HTR-8/SVneo (cell line): Measurements from ENCODE around the gene B3GNT7.
A peak's percentile ranks its signal among the peaks of the same experiment; 100 is the strongest.

ENCODE experiments used
- DNase-seq: peaks from one replicate; pipeline ENCODE4 v3.0.0; 2011; ENCODE audit warnings: low spot score, mixed read lengths; ENCODE audit not compliant: insufficient read length
- FAIRE-seq: peaks from 2 replicates; lab custom pipeline; 2011; peaks lifted over from hg19 to GRCh38; lab: Jason Lieb, UNC

Gene B3GNT7

DNA sequence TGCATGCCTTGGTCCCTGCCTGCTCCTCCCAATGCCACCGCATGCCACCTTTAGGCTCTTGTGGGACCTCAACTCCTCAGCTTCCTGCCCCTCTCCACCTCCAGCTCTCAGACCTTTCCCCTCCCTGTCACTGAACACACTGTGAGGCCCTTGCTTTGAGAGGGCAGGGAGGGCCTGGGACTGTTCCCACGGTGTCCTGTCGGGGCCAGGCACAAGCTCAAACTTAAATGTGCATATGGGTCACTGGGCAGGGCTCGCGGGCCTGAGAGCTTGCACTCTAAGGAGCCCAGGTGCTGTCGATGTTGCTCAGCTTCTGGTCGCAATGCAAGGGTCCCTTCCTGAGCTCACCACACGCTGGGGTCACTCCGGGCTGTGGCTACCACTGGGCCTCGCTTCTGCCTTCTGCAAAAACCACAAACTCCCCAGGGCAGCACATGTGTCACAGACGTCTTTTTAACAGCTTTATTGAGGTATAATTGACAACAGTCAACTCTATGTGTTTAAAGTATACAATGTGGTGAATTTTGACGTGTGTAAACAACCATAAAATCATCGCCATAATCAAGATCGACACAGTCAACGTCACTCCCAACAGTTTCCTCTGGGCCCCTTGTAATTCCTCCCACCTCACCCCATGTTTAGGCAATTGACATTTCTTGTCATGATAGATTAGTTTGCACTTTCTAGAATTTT lies 11.9 kb upstream of the B3GNT7 start:
- no peak for FAIRE-seq
- DNase-seq = no peak

DNA sequence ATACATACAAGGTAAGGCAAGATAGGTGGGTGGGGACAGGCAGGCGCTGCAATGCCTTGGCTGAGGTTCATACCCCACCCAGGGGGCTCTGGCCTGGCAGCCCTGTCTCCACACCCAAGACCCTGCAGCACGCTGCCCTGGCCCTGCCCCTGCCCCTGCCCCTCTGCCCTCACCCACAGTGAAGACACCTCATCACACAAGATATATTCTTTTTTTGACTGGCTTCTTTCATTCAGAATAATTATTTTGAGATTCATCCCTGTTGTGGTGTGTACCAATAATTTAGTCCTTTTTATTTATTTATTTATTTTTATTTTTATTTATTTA lies 11.4 kb upstream of the B3GNT7 start:
- no peak for DNase-seq
- FAIRE-seq = no peak

DNA sequence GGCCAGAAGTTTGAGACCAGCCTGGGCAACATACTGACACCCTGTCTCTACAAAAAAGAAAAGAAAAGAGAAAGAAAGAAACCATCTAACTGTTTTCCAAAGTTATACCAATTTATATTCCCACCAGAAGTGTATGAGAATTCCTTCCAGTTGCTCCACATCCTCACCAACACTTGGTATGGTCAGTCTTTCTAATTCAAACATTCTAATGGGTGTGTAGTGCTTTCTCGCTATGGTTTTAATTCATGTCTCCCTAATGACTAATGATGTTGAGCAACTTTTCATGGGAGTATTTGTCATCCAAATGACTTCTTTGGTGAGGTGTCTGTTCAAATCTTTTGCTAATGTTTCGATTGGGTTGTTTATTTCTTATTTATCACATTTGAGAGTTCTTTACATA lies 10.5 kb upstream of the B3GNT7 start:
- FAIRE-seq (no peak), DNase-seq (no peak)

DNA sequence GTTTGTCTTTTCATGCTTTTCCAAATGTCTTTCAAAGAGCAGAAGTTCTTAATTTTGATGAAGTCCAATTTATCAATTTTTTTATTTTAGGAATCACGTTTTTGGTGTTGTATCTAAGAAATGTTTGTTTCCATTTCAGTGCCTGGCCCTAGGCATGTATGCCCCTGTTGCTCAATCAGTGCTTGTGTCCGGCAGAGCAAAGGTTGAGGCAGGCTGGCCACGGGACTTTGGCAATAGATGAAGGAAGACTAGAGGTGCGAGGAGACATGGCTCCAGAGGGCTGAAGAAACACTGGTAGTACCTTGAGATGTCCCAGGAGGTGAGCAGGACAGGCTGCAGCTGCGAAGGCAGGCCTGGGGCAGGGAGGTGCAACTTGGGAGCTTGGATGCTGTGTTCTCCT lies 10.1 kb upstream of the B3GNT7 start:
- DNase-seq (no peak), FAIRE-seq (no peak)

DNA sequence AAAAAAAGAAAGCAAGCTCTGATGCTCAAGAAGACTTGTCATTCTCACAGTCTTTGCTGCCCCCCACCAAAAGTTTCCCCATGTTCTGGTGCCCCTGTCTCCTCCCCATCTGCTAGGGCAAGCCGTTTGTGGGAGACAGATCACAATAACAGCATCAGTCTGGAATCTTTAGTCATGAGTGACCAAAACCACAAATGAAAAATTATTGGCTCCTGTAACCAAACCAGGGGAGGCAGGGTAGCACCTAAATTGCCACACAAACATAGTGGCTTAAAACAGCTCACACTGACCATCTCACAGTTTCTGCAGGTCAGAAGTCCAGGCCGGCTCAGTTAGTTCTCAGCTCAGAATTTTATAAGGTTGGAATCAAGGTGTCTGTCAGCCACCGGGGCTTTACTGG lies 9.1 kb upstream of the B3GNT7 start:
- DNase-seq = peak; percentile 47
- FAIRE-seq = no peak

DNA sequence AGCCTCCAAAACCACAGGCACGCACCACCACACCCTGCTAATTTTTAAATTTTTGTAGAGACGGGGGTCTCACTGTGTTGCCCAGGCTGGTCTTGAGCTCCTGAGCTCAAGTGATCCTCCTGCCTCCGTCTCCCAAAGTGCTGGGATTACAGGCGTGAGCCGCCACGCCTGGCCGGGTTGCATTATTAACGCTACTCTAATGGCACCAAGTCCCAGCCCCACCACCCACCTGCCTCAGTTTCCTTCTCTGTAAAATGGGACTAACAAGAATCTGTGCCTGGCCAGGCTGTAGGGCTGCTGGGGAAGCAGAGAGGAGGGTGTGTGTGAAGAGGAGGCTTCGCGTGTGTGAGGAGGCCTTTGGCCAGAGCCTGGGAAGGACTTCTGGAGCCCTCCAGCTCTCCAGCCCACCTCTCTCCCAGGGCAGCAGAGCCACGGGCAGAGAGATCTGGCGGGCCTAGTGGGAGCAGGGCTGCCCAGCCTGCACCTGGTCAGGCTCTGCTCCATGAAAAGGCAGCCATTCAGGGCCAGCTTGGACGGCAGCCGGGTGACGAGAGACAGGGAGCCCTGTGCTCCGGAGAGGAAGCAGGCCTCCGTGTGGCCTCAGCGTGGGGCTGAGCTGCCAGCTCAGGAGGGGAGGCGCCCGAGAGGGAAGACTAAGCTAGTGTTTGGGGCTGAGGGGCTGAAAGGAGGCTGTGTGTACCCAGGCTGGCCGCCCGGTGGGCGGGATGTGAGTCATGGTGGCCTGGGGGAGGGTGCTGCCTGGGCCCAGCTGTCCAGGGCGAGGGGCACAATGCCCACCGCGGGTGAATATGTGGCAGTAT lies 7.4 kb upstream of the B3GNT7 start:
- DNase-seq (no peak), FAIRE-seq (peak; percentile 67)

DNA sequence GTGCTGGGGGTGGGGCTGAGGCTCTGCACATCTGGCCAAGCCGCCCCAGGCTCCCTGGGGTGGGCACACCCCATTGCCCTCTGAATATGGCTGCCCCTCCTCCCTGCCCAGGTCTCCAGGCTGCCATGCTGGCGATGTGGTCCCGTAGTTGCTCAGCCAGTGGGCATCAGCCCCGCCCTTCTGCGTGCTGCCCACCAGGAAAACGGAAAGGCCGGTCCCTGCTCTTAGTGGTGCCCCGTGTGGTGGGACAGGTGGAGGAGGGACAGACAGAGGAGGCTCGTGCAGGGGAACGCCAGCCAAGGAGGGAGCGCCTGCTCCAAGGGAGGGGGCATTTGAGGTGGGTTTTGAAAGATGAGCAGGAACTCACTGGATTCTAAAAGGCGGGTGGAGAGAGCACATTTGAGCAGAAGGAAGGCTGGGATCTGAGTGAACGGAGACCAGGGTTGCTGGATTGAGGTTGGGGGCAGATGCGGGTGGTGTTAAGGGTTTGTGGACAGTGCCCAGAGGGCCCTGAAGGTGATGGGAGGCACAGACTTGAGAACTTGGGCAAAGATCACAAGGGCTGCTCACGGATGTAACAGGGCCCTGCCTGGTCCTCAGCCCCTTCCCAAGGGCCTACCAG lies 6.7 kb upstream of the B3GNT7 start:
- DNase-seq = no peak
- no peak for FAIRE-seq

DNA sequence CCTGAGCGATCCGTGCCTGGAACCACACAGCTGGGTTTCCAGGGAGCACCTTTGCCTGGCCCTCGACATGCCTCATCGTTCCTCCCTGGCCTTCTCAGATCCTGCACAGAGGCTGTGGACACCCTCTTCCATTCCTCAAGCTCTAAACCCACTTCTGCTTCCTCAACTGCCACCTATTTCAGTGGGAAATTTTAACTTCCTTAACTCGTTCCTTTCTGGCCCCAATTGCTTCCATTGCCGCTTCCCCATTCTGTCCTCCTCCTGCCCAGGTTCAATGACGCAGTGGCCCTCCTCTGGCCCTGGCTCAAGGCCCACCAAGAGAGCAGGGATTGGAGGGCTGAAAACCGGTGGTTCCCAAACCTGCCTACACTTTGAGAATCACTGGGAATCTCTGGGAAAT lies 4.8 kb upstream of the B3GNT7 start:
- DNase-seq = no peak
- FAIRE-seq = no peak

DNA sequence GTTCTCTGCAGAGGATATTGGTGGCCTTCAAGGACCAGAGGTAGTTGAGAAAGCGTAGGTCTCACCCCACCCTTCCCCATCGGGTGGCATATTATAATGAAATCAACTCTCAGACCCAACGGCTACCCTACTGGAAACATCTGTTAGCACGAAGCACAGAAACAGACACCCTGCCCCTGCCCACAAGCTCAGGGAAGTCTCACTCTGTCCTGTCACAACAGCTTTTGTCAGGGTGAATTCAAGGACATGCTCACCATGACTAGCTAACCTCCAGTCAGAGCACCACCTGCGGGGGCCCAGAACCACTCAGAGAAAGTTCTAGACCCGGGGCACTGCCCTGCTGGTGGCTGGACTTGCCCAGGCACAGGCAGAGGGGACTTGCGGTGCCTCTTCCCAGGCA lies 3.5 kb upstream of the B3GNT7 start:
- no peak for FAIRE-seq
- DNase-seq = no peak

DNA sequence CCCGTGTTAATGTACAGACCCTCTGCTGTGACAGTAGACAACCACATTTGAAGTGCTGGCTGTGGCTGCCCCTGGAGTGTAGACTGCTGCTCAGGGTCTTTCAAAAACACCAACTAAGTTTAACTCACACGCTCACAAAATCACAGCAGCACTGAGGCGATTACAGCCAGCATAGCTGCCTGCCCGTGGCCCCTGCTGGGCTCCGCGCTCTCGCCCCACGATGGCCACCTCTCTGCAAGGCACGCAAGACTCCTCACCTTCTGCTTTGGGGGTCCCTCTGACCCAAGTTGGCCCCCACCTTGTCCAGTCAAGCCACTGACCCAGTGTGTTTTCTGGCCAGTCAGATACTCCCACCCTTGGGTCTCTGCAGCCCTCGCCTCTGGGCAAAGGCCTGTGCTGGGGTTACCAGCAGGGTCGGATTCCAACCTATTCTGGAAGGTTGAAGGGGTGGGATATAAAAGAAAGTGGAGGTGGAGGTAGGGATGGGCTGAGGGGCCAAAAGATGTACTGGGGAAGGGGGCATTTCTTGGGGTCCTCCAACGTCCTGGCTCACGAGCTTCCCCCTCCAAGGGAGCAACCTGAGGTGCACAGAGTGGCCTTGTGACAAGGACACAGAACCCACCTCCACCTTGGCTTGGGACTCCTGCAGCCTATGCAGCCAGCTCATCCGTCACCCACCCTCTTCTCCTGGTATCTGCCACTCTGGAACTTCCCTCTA lies 2.9 kb upstream of the B3GNT7 start:
- FAIRE-seq = no peak
- DNase-seq = no peak

DNA sequence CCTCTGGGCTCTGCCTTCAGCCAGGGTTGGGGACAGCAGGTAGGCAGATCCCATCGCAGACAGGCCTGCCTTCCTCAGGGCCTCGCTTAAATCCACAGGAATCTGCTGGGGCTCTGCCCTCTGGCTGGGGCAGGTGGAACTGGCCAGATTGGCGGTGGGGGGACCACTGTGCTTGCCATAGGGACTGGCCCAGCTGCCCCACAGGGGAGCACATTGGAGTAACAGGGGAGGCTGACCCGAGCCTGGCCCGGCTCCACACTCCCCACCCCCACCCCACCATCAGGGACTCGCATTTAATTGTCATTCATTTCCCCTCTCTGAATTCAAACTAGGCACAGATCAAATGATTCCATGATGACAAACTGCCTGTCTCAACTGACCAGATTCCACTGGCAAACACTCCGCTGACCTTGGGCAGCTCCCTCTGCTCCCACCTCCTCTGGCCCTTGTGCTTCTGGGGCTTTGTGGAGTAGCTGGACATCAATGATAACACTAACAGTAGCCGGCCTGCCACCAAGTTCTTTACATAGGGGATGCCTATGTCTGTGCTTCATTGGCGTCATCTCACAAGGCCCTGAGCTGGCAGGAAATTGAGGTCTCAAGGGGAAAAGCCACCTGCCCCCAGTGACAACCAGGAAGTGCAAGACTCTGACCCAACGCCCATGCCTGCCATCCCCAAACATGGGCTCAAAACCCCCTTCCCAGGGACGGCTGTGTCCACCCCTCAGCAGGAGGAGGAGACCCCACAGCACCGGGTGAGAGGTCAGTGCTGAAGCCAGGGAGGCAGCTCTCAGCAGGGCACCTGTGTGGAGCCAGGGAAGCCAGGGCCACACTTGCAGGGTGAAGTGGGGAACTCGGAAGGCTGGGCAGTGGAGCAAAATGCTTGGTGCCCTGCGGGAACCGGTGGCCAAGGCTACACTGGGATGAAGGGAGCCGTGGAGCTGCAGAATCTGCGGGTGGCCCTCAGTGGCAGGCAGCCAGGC lies 2.1 kb upstream of the B3GNT7 start:
- DNase-seq (no peak), FAIRE-seq (no peak)

DNA sequence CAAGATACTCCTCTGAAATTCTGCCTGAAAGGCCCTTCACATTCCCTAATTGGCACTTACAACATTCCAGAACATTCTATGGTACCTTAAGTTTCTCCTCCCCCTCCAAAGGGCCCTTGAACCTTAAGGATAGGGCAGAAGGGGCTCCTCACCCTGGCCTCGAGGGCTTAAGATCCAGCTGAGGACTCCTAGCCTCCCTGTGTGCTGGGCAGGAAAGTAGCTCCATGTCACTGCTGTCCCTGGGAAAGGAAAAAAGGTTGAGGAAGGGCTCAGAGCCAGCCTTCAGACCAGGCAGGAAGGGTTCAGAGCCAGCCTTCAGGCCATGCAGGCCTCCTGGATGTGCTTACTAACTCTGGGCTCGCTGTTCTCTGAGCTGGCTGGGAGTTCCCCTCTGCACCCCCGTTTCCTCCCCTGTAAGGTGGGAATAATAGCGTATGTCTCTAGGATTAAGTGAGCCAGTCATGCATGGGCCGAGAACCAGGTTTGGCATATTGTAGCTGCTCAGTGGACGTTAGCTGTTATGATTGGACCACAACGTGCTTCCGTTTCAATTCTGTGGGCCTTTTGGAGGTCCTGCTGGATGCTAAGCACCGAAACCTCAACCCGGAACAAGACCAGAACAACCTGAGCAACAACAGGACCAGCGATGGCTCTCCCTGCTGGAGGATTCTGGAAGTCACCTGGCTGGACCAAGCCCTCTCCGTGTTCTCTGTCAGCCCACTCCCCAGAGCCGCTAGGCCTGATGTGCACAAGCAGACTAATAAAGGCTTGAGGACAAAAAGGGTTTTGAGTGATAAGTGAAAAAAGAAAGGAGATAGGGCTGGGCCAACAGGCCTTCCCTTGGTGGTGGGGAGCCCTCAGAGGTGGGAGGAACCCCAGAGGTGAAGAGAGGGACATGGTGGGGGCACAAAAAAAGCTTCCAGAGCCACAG lies 1.0 kb upstream of the B3GNT7 start:
- no peak for DNase-seq
- no peak for FAIRE-seq

DNA sequence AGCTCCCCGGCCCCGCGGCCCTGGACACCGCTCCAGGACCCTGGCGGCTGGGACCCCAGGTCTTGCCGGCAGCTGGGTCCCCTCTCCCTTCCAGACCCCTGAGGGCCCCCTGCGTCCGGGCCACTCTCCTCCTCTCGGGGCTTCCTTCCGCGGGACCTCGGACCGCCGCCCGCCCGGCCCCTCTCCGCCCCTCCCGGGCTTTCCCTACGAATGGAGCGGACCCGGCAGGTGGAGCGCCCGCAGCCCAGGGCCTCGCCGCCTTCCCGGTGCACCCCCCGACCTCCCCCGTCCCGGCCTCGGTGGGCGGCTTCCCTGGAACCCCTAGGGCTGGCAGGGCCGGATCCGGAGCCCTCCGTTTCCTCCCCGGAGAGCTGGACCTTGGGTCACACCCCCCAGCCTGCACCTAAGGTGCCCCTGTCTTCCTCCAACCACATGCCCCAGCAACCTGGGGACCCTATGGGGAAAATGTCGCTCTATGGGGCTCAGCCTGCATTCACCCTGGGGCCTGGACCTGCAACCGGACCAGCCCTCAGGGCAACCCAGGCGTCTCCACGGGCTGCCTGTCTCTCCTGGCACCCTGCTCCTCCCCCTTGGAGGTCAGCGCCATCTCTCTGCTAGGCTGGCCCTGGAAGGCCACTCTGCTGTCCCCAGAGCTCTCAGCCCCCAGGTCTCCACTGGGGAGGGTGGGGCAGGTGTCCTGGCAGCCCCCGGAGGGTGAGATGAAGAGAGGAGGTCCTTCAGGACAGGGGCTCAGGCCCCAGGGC lies 730 bp downstream of the B3GNT7 start:
- FAIRE-seq = no peak
- DNase-seq = no peak

DNA sequence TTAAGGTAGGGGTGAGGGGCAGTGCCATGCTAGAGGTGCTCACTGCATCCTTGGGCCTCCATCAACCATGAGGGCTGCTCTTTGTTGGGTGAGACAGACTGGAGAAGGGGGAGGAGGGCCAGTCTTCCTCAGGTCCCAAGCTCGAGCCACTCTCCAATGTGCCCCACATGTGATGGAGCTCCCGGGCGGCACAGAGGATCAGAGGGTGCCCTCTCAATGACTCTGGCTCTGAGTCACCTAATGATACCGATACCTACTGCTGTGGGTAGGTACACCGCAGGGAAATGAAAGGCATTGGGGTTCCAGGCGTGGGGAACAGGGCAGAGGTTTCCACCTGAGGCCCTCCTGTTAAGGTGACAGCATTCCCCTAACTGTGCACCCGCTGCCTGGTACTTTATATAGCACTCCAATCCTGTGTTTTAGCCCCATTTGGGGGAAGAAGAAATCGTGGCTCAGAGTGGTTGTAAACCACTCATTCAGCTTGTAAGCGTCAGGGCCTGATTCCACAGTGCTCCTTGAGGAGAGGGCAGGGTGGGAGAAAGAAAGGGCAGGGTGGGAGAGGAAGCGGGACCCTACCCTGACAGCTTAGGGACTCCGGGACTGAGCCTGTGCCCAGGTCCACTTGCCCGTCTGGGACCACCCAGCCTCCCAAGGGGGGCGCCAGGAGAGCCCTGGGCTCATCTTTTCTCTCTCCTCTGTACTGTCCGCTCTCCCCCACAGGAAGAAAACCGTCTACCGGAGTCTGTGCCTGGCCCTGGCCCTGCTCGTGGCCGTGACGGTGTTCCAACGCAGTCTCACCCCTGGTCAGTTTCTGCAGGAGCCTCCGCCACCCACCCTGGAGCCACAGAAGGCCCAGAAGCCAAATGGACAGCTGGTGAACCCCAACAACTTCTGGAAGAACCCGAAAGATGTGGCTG lies 1.8 kb downstream of the B3GNT7 start:
- FAIRE-seq = no peak

DNA sequence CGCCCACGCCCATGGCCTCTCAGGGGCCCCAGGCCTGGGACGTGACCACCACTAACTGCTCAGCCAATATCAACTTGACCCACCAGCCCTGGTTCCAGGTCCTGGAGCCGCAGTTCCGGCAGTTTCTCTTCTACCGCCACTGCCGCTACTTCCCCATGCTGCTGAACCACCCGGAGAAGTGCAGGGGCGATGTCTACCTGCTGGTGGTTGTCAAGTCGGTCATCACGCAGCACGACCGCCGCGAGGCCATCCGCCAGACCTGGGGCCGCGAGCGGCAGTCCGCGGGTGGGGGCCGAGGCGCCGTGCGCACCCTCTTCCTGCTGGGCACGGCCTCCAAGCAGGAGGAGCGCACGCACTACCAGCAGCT lies 2.4 kb downstream of the B3GNT7 start:
- no peak for FAIRE-seq

More for the DNA sequence above, 1.8 kb downstream of the B3GNT7 start:
- no peak for DNase-seq

DNA sequence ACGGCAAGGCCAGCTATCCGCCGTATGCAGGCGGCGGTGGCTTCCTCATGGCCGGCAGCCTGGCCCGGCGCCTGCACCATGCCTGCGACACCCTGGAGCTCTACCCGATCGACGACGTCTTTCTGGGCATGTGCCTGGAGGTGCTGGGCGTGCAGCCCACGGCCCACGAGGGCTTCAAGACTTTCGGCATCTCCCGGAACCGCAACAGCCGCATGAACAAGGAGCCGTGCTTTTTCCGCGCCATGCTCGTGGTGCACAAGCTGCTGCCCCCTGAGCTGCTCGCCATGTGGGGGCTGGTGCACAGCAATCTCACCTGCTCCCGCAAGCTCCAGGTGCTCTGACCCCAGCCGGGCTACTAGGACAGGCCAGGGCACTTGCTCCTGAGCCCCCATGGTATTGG lies 3.1 kb downstream of the B3GNT7 start:
- FAIRE-seq = no peak
- DNase-seq = no peak

More for the DNA sequence above, 2.4 kb downstream of the B3GNT7 start:
- no peak for DNase-seq
